Stimulated activated CD4-positive, alpha-beta T cell treated with anti-CD3 and anti-CD28 coated beads, TNF-alpha, amount 100 ng/mL, for 24 hours (primary cell): Measurements from ENCODE around the gene LRMDA.

ENCODE experiments used
- DNase-seq, 3 experiments: peaks; one replicate each; pipeline ENCODE4 v3.0.0-alpha.2; 2020; ENCODE audit warnings: low read depth in 3 of 3

Gene LRMDA

GRCh38 chr10:75911426-75911825, 480.0 kb downstream of the LRMDA start:
- no peak for DNase-seq

GRCh38 chr10:75916906-75917305, 485.5 kb downstream of the LRMDA start:
- DNase-seq, result no peak

- no peak for DNase-seq
These were observed 488.5 kb downstream of the LRMDA start for GRCh38 chr10:75919913-75920312.

- DNase-seq, result no peak
These were observed 491.0 kb downstream of the LRMDA start for GRCh38 chr10:75922435-75922834.

GRCh38 chr10:75924309-75924902, 493.0 kb downstream of the LRMDA start:
- no peak for DNase-seq

- DNase-seq, result no peak
These were observed 494.6 kb downstream of the LRMDA start for GRCh38 chr10:75925999-75926398.

GRCh38 chr10:75926763-75927162, 495.3 kb downstream of the LRMDA start:
- no peak for DNase-seq

GRCh38 chr10:75928231-75928630, 496.8 kb downstream of the LRMDA start:
- DNase-seq, result no peak

GRCh38 chr10:75929630-75930161, 498.3 kb downstream of the LRMDA start:
- DNase-seq, result no peak

GRCh38 chr10:75932921-75933320, 501.5 kb downstream of the LRMDA start:
- no peak for DNase-seq

- no peak for DNase-seq
These were observed 503.8 kb downstream of the LRMDA start for GRCh38 chr10:75935240-75935639.

- no peak for DNase-seq
These were observed 504.4 kb downstream of the LRMDA start for GRCh38 chr10:75935650-75936400.

GRCh38 chr10:75936841-75937240, 505.4 kb downstream of the LRMDA start:
- DNase-seq, result no peak

- no peak for DNase-seq
These were observed 506.4 kb downstream of the LRMDA start for GRCh38 chr10:75937823-75938222.

- no peak for DNase-seq
These were observed 507.1 kb downstream of the LRMDA start for GRCh38 chr10:75938380-75939122.

- no peak for DNase-seq
These were observed 508.1 kb downstream of the LRMDA start for GRCh38 chr10:75939541-75939940.

- DNase-seq, result no peak
These were observed 509.3 kb downstream of the LRMDA start for GRCh38 chr10:75940742-75941141.

- no peak for DNase-seq
These were observed 509.9 kb downstream of the LRMDA start for GRCh38 chr10:75941223-75941801.

- DNase-seq, result no peak
These were observed 512.6 kb downstream of the LRMDA start for GRCh38 chr10:75944061-75944460.

GRCh38 chr10:75948583-75948982, 517.2 kb downstream of the LRMDA start:
- DNase-seq, result no peak

GRCh38 chr10:75950307-75950706, 518.9 kb downstream of the LRMDA start:
- DNase-seq, result no peak

GRCh38 chr10:75950997-75951589, 519.7 kb downstream of the LRMDA start:
- no peak for DNase-seq
